ENCODE results near the gene TMED7. TPM values are rescaled to one million over a fixed set of nuclear protein-coding genes. Genes with fewer than 3 reads are reported as not detected.
A peak's percentile ranks its signal among the peaks of the same experiment; 100 is the strongest.

TMED7 gene
- total and polyA plus RNA-seq, 2 of the 13 experiments (the other 11 are each of a cell fraction or from before 2014, with no cell fraction given) = 58.0 to 113 TPM

- no peak for TF ChIP-seq RORA (CRISPR knock-in tag; IDR thresholded peaks at IDR 0.05)
- no peak for TF ChIP-seq ASH2L (IDR thresholded peaks at IDR 0.05; ENCODE audit: insufficient read length, low read depth, low read length)
Observed at GRCh38 chr5:115600766-115601165, 25.1 kb downstream of the TMED7 start (continued).

GRCh38 chr5:115599924-115600323 is 25.9 kb downstream of the TMED7 start:
- POLR2A ChIA-PET = no interaction called here
- DNase-seq (ENCODE audit: low spot score) (no peak), ATAC-seq (no peak), FAIRE-seq (no peak)
- H3K9ac ChIP-seq (ENCODE audit: insufficient read depth, low read depth, low read length) = no peak overlapping the region
- H3K4me3 ChIP-seq (replicated peaks in 1 of 3; ENCODE audit: insufficient read depth in 1 of 3, low read depth in 2 of 3, low read length in 3 of 3) = no peak overlapping the region
- H3K9me3 ChIP-seq (ENCODE audit: low read length) = no peaks in the 10 kb centered on the region
- H3K27ac ChIP-seq (ENCODE audit: extremely low read length, insufficient read depth, low read length) = no peak overlapping the region
- no TSS peak for BruUV-seq (replicated peaks)
- H3K4me1 ChIP-seq (ENCODE audit: insufficient read depth, low read length) = no peaks in the 10 kb centered on the region
- H3K36me3 ChIP-seq (replicated peaks in 1 of 2; ENCODE audit: control insufficient read depth in 1 of 2, insufficient read depth in 2 of 2, low read length in 2 of 2) = no peaks in the 10 kb centered on the region
- WGBS (ENCODE audit: low lambda C conversion rate) = 80% methylated on average over 2 of the region's 2 CpGs
- no peaks in the 10 kb centered on the region for H4K20me1 ChIP-seq (ENCODE audit: insufficient read depth, low read length)
- H3K4me2 ChIP-seq (ENCODE audit: low read depth, low read length) = no peak overlapping the region
- H3K27me3 ChIP-seq (ENCODE audit: control insufficient read depth in 1 of 2, insufficient read depth in 2 of 2, low read length in 2 of 2) = no peaks in the 10 kb centered on the region
- H3K79me2 ChIP-seq (ENCODE audit: insufficient read depth, low read length) = no peaks in the 10 kb centered on the region
- CTCF ChIA-PET (ENCODE audit: low intra/inter-chr PET ratio, low total read pairs) = no interaction called here
- intact Hi-C loops (cut with micrococcal nuclease; ENCODE audit: unreplicated experiment) (no loop called here), in situ Hi-C loops (cut with HindIII; ENCODE audit: extremely low pct_ligation_motif_present, low pct_unique_long_range_greater_than_20kb) (no loop called here)
- TF ChIP-seq HOMEZ (CRISPR knock-in tag; IDR thresholded peaks at IDR 0.05; ENCODE audit: low read depth) (no peak), ZNF446 (CRISPR knock-in tag; IDR thresholded peaks at IDR 0.05) (no peak)
- no peak overlapping the region for H2AFZ ChIP-seq (ENCODE audit: low read length)

DNA sequence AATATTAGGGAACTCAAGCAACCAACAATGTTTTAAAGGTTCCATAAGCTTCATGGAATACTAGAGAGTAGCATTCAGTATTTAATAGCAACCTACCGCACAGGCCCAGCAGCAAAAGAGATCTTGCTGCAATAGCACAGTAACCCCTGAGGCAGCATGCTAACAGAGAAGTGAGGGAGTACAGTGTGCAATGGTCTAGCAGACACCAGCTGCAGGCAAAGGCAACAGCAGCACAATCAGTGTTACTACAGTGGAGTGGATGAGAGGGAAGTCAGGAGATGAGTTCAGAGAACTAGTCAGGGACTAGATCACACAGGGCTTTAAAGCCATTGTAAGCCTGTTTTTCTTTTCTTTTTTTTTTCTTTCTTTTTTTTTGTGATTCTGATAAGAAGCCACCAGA is 26.3 kb downstream of the TMED7 start:
- Histone ChIP-seq H3K79me2 (ENCODE audit: insufficient read depth, low read length) (no peaks in the 10 kb centered on the region), H3K36me3 (replicated peaks in 1 of 2; ENCODE audit: control insufficient read depth in 1 of 2, insufficient read depth in 2 of 2, low read length in 2 of 2) (no peaks in the 10 kb centered on the region), H3K4me3 (replicated peaks in 1 of 3; ENCODE audit: insufficient read depth in 1 of 3, low read depth in 2 of 3, low read length in 3 of 3) (no peak overlapping the region), H3K9ac (ENCODE audit: insufficient read depth, low read depth, low read length) (no peak overlapping the region), H3K27me3 (ENCODE audit: control insufficient read depth in 1 of 2, insufficient read depth in 2 of 2, low read length in 2 of 2) (no peaks in the 10 kb centered on the region), H3K4me1 (ENCODE audit: insufficient read depth, low read length) (no peaks in the 10 kb centered on the region), H3K4me2 (ENCODE audit: low read depth, low read length) (no peak overlapping the region), H4K20me1 (ENCODE audit: insufficient read depth, low read length) (no peaks in the 10 kb centered on the region), H3K9me3 (ENCODE audit: low read length) (no peaks in the 10 kb centered on the region), H2AFZ (ENCODE audit: low read length) (no peak overlapping the region), H3K27ac (ENCODE audit: extremely low read length, insufficient read depth, low read length) (no peak overlapping the region)
- ATAC-seq (peak; percentile 59), DNase-seq (ENCODE audit: low spot score) (no peak), FAIRE-seq (no peak)
- in situ Hi-C loops (cut with HindIII; ENCODE audit: extremely low pct_ligation_motif_present, low pct_unique_long_range_greater_than_20kb) = no loop called here
- TF ChIP-seq NFIB (CRISPR knock-in tag; IDR thresholded peaks at IDR 0.05; ENCODE audit: borderline replicate concordance) (no peak), ZNF441 (CRISPR knock-in tag; IDR thresholded peaks at IDR 0.05; ENCODE audit: borderline replicate concordance) (no peak)
- intact Hi-C loops (cut with micrococcal nuclease; ENCODE audit: unreplicated experiment) = no loop called here
- ChIA-PET POLR2A (no interaction called here), CTCF (ENCODE audit: low intra/inter-chr PET ratio, low total read pairs) (no interaction called here)
- BruUV-seq (replicated peaks) = no TSS peak
- 45% methylated on average over 1 of the region's 1 CpG for whole genome bisulfite sequencing (ENCODE audit: low lambda C conversion rate)

All from HepG2 (cell line).